ENCODE measurements around the gene ZNF577. TPM values are rescaled to one million over a fixed set of nuclear protein-coding genes. Genes with fewer than 3 reads are reported as not detected.

Gene ZNF577
- total RNA-seq: 10.6 and 11.2 TPM in 2 replicates

DNA sequence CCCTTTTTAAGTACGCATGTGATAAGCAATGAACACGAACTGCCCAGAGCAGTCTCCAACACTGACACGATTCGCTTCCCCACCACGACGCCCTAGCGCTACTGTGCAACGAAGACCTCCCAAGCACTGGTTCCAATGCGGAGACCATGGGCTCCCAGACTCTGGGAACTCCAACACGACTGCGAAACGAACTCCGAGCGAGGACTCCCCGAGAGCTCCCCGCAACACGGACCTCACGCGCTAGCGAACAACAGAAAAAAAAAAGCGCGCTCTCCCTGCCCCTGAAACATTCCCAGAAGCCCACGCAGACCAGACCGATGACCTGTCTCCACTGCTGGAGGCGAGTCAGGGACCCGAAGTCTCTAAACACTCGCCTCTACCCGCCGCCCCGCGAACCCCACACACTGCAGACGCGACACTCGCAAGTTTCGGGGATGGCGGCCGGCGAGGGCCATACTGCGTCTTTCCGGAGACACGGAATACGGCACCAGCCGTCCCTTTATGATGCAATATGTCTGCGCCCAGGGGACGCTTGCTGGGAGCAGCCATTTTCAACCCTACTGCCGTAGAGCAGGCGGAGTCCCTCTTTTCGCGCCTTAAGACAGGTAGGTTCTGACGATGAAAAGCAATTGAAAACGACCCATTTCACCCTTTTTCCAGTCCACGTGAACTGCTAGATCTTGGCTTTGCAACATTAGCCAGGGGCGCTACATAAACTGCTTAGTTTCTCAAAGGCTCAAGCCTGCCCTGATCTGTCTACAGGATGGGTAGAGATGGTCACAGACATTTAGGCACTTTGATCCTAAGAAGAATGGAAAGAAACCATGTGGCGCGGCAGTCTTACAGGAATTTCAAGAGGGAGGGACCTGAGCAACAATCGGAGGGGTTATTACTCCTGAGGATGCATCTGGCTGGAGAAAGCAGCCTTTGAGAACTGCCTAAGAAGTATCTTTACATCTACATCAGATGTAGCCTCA, at the start of gene ZNF577:
TSS of gene ZNF577 (minus strand) at position 430 of the 977 bp plus-strand sequence. CDS start 7,569 bp downstream, outside the sequence.

DNA sequence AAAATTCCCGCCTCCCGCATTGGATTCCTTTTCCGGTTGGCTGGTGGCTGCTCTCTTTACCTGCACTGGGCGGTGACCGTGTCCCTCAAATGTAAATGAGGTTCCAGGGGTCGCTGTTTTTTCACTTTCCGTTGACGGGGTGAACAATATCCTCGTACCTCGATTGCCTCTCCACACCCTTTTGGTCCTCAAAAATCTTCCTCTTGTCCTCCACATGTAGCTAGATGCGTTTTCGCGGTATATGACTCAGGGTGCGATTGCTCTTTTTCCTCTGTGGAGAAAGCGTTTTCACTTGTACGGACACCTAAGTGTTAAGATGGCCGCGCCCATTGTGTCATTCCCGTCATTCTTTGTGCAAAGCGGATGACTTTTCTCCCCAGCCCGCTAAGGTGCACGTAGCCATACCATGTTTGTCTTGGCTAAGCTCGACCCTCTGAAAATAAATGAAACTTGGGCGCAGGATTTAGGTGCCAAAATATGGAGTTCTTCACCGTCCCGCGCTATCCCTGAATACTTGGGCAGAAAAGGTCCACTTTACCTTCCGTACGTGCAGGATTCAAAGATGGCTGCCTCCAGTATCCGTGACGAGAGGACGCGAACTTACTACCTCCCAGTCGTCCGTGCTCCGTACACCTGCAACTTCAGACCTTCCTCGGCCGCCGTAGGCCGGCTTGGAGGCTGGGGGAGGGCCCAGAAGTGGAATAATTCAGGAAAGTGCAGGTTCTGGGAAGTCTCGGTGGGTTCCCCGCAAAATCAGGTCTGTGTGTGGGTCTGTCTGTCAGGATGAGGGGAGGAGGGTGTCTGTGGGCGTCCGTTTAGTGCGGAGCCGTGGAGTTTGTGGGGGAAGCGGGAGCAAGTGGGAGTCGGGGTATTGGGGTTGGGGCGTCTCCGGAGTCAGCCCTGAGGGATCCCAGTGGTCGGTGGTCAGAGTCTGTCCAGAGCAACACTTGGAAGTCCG, 39.3 kb upstream of the ZNF577 start, which contains the start of gene ZNF613:
TSS of gene ZNF613 (plus strand) at position 689 of the 958 bp plus-strand sequence. CDS start 8,749 bp downstream, outside the sequence.

DNA sequence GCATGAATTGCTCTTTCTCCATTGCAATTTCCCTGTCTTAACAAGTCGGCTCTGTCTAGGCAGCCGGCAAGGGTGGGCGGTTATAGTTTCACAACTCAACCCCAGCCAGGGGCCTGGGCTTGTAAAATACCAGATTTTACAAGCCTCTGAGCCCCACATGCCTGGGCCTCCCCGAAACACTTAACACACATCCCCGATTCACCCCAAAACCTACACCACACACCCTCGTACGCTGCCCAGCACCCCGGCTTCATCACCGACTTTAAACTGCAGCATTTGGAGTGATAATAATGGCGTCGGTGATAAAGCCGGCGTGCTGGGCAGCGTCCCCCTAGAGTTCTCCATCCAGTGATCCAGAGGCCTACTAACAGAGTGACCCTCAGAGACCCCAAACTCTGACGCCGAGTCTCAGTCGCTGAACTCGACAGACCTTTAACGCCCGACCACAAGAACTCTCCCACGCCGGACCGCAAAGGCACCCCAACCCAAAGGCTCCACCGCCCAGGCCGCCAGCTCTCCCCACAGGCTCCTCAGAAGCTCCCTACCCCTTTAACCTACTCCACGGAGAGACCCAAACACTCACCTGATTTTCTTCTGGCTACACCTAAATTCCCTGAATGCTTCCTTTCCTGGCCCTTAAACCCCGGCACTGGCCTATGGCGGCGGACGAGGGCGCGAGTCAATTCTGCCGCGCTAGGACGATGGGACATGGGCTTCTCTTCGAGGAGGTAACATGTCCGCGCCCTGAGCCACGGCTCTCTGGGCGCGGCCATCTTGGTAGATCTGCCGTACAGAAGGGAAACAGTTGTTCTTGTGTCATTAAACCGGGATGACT, 16.8 kb upstream of the ZNF577 start, which contains the start of gene ZNF649:
TSS of gene ZNF649 (minus strand) at position 687 of the 835 bp plus-strand sequence. CDS start 4,910 bp downstream, outside the sequence.

Other genes starting within 250 kb of the ZNF577 start
- not detected in 2 replicates for gene SIGLEC14, start 241.1 kb downstream of the ZNF577 start, total RNA-seq
- 3.8 and 7.1 TPM in 2 replicates for gene SPACA6, start 194.6 kb downstream of the ZNF577 start, total RNA-seq
- gene HAS1, start 164.0 kb downstream of the ZNF577 start, total RNA-seq: 0.13 and 0.54 TPM in 2 replicates
- gene FPR1, start 136.1 kb downstream of the ZNF577 start, total RNA-seq: not detected in 2 replicates
- gene FPR2, start 126.8 kb downstream of the ZNF577 start, total RNA-seq: not detected in 2 replicates
- not detected in 2 replicates for gene FPR3, start 92.8 kb downstream of the ZNF577 start, total RNA-seq
- gene ZNF649, start 17.1 kb upstream of the ZNF577 start, total RNA-seq: 5.5 and 8.0 TPM in 2 replicates
- gene ZNF613, start 39.5 kb upstream of the ZNF577 start, total RNA-seq: 7.3 and 9.0 TPM in 2 replicates
- 11.2 and 17.9 TPM in 2 replicates for gene ZNF350, start 98.9 kb upstream of the ZNF577 start, total RNA-seq
- 16.0 and 17.8 TPM in 2 replicates for gene ZNF615, start 120.3 kb upstream of the ZNF577 start, total RNA-seq
- 14.2 and 15.3 TPM in 2 replicates for gene ZNF614, start 140.4 kb upstream of the ZNF577 start, total RNA-seq
- gene ZNF432, start 160.9 kb upstream of the ZNF577 start, total RNA-seq: 11.0 and 14.8 TPM in 2 replicates
- gene ZNF841, start 207.8 kb upstream of the ZNF577 start, total RNA-seq: 26.9 and 39.0 TPM in 2 replicates

Measured in articular chondrocyte of knee joint (primary cell).